Dermis blood vessel endothelial cell (primary cell): Measurements from ENCODE around the gene ENPP3. TPM values are rescaled to one million over a fixed set of nuclear protein-coding genes. Genes with fewer than 3 reads are reported as not detected.
A peak's percentile ranks its signal among the peaks of the same experiment; 100 is the strongest.
"Not testable (repeated sequence)": the region's sequence is repeated elsewhere in the genome, so short reads cannot be mapped to it uniquely, and the experiment has no call there.

Experiments used
- DNase-seq: peaks from one replicate; pipeline ENCODE4 v3.0.0; 2010
- total RNA-seq: library from RNA; depleted of rRNA; stranded (reverse); fragments of >200 nt; gene quantifications from 2 replicates; pipeline ENCODE4 v1.2.3, GENCODE V29; 2014

The ENPP3 gene
- total RNA-seq, 1 donor from 2014 or later, result 0.85 TPM

DNA sequence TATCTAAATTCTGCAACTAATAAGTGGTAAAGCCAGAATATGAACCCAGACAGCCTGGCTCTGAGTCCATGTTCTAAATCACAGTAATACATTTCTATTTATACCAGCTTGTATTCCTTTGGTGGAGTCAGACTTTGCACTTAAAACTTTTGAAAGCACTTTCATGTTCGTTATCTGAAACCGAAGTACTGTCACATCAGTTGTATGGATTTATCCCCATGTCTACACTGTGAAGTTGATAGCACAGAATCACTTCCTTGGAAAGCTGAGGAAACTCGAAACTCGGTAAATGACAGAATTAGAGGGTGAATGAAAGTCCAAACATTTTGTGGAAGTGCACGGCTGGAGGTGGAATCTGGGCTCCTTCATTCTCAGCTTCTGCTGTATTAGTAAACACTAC is 102.0 kb downstream of the ENPP3 start:
- DNase-seq, result no peak

DNA sequence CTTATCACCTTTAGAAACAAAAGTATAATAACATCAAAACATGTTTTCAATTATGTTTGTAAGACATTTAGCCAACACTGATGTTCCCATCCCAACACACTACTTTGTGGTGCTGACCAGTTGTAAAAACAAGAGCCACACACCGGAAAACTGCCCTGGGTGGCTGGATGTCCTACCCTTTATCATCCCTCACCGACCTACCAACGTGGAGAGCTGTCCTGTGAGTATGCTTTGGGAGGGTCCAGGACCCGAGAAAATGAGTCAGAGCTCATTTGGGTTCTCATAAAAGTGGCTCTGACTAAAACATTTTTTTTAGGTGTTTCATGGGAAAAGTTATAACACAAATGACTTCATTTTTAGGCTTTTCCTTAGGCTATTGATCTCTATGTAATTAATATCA is 103.1 kb downstream of the ENPP3 start:
- no peak for DNase-seq

DNA sequence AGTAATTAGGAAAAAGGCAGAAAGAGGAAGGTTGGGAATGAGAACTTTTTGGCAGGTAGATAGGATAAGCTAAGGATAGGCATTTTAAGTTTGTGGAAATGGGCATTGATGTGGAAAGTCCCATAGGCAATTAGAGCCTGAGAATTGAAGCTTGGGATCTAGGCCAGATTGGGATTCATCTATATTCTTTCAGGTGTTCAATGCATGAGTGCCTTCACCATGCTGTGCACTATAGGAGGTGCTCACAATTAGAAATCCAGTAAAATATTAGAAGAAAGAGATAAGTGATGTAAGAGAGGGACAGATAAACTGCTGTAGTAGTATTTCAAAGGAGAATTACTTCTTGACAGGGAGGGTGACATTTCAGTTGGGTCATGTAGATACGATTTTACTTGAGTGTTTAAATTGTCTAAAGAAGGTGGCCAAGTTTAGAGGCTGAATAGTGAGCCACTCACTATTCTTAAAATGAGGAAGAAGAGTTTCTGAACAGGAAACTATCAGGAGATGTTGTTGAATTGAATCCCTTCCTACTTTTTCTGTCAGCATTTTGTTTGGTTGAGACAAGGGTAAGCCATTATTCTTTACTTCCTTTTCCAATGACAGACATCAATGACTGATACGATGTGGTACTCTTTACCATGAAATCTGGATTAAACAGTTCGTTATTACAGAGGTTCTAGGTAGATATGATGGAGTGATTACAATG is 104.7 kb downstream of the ENPP3 start:
- DNase-seq, result no peak

DNA sequence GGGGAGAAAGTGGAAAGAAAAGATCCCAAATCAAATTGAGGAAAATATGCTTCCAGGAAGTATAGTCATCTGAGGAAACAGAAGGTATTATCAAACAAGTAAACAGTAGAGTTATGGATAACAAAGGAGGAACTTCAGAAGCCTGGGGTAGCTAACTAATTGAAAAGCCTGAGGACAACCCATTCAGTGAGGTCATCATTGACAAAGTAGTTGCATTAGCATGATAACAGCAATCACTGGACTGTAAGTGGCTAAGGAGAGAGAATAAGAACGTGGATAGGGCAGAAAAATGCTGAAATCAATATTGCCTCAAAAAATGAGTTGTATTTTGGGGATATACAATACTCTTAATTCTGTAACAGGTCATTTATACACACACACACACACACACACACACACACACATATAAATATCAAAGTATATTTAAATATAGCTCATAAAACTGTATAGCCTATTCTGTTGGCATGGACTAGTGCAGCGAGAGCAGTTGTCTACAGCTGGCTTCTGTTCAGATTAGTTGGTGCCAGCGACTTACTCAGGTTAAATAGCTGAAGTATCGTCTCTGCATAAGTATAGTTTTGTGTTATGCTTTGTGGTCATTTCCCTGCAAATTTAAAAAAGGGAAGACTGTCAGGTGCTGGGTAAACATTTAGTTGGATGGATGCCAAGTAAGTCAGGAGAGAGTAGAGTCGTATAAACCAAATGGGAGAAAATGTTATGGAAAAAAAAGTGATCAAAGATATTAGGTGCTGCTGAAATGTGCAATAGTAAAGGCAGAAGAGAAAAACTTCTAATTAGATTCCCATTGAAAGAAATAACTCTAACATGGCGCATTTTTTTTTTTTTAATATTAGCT is 107.6 kb downstream of the ENPP3 start:
- DNase-seq, result peak; percentile 26

DNA sequence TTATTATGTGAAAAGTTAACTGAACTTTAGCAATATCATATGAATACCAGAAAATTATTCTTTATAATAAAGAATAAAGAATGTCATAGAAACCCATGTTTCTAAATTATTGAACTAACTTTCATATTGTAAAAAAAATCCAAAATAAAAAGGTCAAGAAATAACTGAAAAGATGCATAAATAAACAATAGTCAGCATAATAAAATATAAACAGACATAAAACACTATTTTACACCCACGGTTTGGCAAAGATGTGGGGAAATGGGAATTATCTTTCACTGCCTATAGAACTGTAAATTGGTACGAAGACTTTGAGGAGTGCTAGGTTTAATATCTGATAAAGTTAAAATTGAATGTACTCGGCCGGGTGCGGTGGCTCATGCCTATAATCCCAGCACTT is 108.4 kb downstream of the ENPP3 start:
- DNase-seq, result no peak

DNA sequence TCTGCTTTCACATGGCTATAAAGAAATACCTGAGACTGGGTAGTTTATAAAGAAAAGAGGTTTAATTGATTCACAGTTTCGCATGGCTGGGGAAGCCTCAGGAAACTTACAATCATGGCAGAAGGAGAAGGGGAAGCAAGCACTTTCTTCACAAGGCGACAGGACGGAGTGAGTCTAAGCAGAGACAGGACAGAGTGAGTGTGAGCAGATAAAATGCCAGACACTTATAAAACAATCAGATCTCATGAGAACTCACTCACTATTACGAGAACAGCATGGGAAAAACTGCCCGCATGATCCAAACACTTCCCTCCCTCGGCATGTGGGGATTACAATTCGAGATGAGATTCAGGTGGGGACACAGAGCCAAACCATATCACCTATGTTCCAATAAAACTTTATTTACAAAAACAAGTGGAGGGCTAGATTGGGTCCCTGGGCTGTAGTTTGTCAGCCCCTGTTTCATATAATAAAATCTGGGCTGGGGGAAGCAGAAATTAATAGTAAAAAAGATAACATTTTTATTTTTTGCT is 110.8 kb downstream of the ENPP3 start:
- no peak for DNase-seq

DNA sequence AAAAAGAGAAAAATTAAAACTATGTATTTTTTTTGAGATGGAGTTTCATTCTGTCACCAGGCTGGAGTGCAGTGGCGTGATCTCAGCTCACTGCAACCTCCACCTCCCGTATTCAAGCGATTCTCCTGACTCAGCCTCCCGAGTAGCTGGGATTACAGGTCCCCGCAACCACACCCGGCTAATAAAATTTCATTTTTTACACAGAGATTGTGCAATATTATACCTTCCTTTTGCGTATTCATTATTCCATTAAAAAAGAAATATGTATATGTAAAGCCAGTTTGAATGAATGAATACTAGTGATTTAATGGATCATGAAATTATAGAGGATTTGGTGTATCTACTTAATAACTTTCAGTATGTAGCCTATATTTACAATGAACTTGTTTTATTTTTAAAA is 111.9 kb downstream of the ENPP3 start:
- DNase-seq, result no peak

DNA sequence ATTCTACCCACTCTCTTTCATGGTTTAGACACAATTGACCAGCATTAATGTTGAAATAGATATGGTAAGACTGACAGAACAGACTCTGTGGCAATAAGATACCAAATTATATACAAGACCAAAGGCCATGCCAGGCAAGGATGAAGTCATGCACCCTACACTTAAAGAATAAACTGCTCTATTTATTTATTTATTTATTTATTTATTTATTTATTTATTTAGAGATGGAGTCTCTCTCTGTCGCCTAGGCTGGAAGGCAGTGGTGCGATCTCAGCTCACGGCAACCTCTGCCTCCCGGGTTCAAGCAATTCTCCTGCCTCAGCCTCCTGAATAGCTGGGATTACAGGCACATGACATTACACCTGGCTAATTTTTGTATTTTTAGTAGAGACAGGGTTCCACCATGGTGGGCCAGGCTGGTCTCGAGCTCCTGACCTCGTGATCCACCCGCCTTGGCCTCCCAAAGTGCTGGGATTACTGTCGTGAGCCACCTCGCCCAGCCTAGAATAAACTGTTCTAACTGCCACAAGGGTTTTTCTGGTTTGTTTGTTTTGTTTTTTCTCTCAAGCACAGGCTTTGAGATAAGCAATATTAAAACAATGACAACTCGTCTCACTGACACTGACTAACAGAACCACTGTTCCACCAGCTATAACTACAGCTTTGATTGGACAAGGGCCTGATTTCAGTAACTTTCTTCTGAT is 114.1 kb downstream of the ENPP3 start:
- DNase-seq, result not testable (repeated sequence)

DNA sequence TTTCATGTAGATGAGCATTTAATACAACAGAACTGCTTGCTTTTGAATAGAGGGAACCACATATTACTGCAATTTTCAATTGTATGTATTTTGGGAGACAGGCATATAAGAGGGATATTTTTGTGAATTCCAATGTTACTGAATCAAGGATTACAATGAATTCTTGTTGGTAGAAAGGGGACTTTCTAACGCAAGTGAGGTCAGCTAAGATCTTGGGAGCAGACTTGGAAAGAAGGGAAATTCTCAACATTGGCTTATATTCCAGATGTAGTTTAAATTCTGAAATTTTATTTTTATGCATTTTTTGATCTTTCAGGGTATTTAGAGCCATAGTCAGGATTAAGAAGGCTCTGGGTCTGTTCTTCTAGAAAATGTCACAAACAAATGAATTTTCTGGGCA is 117.0 kb downstream of the ENPP3 start:
- DNase-seq, result no peak

DNA sequence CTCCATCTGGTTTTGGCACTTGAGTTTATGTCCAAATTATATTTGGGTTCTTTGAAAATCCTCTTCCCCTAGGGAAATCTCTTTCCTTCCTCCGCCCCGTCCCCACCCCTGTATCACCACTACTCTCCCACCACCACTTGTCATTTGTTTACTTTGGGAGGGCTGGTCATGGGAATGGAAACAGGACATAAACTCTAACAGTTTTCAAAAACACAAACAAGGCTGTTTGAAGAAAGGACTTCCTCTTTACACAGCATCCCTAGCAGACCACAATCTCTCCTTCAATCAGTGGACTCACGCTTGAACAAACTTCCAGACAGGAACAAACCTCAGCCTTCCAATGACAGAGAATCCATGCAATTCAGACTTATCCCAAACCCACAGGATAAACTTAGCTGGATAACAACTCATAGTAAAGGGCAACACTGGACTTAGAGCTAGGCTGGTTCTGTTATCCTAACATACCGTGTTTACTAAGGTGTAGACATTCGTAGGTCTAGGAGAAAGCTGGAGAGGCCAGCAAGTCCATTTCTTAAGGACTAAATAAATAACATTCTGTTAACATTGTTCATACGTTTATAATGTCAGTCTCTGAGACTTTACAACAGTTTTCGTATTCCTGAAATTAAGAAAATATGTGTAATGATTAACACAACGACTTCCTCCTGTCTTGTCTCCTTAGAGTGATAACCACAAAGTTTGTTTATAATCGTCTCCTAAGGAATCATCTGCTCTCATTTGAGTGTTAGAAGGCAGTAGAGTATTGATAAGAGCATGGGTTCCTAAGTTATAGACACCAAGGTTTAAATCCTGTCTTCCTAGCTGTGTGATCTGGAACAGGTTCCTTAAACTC is 117.8 kb downstream of the ENPP3 start:
- DNase-seq, result no peak

DNA sequence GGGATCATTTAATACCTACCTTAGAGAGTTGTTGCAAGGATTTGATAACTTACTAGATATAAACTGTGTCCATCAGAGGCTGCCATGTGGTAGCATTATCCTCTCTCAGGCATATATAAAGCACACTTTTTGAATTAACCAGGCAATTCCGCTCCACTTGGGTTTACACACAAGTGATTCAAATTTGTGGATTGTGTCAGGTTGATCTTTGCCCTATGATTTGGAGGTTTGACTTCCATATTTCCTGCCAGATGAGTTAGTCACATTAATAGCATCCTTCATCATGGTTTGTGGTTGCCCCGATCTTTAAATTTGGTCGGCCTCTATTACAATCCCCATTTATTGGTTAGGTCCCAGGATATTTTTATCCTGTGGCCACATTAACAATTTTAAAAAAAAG is 118.5 kb downstream of the ENPP3 start:
- DNase-seq, result no peak

DNA sequence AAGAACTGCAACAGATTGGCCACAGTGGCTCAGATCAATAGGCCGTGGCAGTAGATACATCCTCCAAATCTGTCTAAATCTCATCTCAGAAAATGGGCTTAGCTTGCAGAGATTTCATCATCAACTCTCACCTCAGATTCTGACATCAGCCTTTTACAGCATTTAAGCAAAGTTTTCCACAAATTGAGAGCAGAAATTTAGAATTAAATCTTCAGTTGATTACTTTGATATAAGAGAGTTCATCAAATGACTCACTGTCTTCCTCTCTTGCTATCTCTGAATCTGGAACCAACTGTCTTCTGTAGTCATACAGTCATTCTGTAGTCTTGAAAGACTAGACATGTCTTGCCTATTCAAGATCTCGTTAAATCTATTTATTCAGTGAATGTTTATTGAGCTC is 118.9 kb downstream of the ENPP3 start:
- no peak for DNase-seq

DNA sequence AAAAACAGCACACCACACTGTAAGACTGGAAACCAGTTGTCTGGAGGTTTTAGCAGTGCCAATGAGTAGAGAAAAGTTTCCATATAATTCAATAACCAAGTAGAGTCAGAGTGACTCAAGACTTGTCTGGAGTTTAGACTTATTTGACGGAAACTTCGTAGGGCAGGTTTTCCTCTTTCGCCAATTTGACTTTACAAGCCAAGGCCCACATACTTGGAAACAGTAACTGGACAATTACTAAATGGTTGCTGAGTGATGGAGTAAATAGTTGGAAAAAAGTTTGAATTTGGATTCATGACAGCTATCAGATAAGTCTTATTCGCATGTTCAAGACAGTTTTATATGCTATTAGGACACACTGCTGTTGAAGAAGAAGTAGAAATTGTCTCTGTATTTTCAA is 121.8 kb downstream of the ENPP3 start:
- no peak for DNase-seq

DNA sequence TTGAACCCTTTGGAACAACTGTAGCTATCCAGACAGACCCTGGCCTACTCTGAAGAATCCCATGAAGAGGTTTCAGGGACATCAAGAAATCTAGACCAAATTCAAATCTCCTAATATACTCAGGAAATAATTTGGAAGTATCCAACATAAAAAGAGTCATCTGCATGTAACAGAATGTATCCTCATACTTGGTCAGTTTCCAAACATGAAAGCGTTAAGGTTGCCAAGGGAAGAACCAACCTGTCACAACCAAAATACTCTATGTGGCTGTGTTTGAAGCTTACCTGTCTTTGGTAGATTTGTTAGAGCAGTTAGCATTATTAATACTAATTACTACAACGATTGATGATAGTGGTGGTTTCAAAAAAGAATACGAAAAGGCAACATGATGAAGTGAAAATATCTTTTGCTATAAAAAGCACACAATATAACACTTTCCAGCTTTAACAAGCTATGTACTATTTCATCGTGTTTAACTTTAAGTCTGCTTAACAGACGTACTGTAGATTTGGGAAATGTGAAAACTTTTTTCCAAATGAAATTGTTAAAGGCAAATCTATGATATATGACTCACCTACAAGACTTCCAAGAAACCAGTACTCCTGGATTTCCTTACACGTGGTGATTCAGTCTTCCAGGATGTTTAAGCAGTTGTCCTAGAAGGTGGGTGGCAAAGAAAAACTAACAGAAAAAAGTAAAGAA is 124.1 kb downstream of the ENPP3 start:
- DNase-seq, result no peak

DNA sequence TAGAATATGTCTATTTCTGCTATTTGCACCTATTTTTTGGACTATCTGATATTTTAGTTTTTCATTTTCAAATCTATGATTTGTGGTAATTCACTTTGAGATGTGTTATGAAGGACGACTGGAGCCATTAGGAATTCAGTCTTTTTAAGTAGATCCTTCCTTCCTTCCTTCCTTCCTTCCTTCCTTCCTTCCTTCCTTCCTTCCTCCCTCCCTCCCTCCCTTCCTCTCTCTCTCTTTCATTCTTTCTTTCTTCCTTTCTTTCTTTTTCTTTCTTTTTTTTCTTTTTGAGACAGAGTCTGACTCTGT is 124.6 kb downstream of the ENPP3 start:
- no peak for DNase-seq

DNA sequence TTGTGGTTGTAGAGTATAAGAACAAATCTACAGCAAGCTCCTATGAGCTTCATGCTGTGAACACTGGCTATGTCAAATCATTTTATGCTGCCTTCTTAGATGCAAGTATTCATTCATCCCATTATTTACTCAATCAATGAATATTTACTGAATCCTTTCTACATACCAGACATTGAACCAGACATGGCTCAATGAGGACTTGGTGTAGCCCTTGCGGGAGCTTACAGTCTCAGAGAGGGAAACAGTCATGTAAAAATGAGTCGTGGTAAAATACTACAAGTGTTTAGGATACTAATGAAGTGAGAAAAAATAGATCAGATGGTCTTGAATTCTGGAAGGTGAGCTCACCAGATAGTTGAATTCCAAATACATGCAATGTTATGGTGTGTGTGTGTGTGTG is 125.9 kb downstream of the ENPP3 start:
- no peak for DNase-seq

DNA sequence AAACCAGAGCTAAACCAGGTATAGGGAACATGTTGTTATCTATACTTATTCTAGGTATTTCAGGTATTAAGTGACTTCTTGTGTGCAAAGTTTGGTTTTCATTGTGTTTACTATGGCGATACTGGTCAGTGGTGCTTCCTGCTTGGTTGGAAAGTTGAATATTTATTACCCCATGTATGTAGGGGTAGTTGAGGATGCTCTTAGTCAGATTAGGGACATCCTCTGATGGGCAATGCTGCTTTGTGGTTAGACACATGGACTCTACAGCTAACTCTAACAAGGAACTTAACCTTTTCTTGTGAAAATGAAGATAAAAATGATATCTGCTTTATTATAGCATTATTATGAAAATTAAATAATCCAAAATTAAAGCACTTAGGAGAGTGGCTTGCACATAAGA is 126.6 kb downstream of the ENPP3 start:
- no peak for DNase-seq

DNA sequence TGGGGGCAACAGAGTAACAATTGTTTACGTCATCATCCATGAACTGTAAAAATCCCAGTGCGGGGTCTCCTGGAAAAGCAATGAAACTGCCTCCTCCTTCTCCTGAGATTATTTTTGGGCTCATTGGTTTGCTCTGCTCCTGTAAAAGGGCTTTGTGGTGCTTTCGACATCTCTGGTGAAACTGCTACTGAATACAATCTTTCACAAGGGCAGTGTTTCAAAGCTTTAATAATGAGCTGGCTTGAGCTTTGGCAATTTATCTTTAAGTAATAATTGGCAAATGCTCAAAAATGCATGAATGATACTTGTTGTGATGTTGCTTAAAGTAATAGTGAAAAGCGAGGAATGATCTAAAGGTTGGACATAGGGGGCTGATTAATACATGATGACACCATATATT is 127.2 kb downstream of the ENPP3 start:
- DNase-seq, result no peak

DNA sequence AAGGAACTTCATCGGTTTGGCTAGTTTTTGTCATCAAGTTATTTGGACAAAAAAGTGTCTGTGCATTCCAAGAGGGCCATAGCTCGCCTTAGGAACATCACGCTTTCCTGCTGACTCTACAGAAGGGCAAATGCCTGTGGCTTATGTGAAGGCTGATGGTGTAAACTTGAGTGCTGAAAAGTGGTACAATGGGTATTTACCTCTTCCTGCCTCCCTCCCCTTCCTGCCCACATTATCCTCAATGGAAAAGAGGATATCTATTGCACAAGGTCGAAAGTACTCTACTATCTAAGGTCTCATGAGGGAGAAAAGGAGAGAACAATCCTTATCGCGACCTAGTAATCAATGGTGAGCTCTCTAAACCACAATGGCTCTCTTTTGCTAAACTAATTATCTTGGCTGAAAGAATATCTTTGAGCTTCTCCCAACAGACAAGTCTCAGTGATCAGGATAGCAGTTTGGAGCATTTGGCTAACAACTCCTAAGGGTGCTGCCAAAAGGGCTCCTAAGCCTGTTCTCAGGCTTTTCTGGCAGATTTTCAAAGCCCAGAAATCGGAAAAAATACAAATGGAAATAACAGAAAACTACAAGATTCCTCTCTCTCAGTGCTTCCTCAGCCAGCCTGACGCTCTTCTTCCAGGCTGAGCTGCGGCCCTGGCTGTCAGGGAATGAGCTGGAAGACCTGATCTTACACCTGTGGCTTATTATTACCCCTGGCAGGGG is 128.1 kb downstream of the ENPP3 start:
- no peak for DNase-seq

DNA sequence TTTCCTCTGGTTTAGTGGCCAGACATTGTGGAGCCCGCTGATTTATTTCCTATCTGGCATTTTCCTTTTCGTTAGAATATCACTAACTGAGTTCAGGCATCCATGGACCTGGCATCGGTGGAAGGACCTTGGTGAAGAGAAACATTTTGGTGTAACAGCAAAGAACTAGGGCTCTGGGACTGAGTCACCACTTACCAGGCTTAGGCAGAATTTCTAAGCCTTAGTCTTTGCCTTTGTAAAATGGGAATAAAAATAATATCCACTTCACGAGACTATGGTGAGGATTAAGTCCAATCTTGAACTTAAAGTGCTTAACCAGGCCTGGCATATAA is 128.7 kb downstream of the ENPP3 start:
- DNase-seq, result no peak

DNA sequence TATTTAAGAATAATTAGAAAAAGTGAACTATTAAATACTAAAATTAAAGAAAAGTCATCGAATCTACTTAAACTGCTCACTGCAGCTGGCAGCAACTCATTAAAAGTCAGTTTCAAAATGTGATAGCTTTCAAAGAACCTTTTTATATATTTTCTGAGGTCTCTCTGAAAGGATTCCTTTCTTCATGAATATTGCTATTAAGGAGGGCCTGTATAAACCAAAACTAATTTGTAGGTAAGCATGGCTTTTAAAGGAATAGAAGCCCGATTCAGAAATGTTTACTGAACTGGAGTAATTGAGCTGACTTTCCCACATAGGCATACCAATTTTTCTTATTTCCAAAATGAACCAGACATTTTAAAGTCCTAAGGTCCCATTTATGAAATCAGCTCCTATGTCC is 129.5 kb downstream of the ENPP3 start:
- no peak for DNase-seq
